GM19193 (cell line): ENCODE data around the gene C1QA.

Source experiments
- POLR2A ChIP-seq: IDR thresholded peaks from 4 replicates; pipeline ENCODE4 v1.6.1; 2011; ENCODE audit not compliant: insufficient read depth, insufficient read length; ENCODE audit errors: extremely low read depth

The C1QA gene

DNA sequence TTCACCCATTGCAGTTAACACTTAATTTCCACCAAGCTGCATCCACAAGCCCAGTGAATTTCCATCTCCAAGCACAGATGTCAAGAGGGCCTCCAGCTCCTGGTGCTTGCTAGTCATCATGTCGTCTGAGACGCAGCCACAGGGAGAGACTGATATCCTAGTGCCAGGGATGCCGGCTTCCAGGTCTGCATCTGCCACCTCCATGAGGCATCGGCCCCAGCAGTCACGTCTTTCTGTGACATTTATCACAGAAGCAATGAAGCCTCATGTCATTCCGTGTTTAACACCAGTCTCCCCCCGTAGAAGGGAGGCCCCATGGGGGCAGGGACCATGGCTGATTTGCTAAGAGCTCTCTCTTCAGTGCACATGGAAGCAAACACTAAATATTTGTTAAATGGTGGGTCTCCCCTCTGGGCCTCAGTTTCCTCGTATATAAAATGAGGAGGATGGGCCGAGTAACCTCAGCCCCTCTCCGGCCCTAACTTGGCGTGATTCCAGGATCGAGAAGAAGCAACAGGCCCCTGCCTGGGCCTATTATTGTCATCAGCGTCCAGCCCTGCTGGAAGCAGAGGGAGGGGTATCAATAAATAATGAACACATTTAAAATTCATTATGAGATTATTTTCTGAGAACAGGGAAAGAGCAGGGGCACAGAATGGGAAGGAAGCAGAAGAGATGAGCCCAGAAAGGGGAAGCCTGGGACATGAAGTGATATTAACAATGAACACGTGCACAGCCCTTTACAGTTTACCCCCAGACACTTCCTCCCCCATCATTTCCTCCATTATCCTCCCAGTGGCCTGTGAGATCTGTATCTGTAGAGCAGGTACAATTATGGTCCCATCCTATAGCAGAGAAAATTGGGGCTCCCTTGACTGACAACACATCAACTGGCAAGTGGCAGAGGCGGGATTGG lies 15.8 kb downstream of the C1QA start:
- no peak for TF ChIP-seq POLR2A

DNA sequence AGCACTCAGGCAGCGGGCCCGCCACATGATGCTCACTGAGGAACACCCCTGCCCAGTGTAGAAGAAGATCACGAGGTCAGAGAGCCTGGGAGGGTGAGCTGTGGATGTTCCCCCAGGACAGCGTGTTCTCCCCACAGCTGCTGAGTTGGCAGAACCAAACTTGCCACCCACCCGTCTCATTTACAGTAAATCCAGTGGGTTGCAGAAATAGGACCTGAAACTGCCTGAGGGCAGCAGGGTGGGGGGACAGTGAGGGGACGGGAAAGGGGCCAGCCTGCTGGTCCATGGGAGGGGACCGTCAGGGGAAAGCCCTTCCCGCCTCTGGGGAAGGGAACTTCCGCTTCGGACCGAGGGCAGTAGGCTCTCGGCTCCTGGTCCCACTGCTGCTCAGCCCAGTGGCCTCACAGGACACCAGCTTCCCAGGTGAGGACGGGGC lies 16.5 kb downstream of the C1QA start, which contains the start of gene C1QB:
TSS of gene C1QB (plus strand) at position 356 of the 436 bp plus-strand sequence. CDS start 6,227 bp downstream, outside the sequence.
- no peak for TF ChIP-seq POLR2A

DNA sequence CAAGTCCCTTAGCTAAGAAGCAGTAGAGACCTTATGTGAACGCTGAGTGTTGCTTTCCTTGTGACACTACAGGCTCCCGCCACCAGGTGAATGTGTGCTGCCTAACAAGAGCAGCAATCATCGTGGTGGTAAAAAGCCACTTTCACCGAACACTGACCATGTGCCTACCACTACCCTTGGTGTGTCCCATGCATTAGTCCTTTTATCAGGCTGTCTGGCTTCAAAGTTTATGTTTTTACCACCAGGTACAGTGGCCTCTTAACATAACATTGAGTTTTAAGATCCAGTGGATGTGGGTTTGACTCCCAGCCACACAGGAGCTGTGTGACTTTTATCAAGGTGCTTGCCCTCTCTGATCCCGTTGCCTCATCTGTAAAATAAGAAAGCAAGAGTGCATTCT lies 18.3 kb downstream of the C1QA start:
- TF ChIP-seq POLR2A = no peak

DNA sequence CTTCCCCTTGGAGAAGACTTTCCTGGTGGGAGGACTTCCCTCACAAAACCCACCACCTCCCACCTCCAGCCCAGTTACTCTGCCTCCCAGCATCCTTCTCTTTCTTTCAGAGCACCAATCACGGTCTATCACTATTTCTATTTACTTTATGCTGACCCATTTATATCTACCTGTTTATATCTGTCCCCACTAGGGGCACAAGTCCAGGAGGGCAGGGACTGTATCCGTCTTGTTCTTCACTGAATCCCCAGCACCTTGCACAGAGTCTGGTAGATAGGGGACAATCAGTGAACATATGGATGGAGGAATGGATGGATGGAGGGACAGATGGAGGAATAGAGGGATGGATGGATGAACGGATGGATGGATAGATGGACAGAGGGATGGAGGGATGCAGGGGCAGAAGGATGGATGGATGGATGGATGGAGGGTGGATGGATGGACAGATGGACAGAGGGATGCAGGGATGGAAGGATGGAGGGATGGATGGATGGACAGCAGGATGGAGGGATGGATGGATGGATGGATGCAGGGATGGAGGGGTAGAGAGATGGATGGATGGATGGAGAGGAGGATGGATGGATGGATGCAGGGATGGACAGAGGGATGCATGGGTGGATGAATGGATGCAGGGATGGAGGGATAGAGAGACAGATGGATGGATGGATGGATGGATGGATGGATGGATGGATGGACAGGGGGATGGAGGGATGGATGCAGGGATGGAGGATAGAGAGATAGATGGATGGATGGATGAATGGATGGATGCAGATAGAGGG lies 22.1 kb downstream of the C1QA start:
- TF ChIP-seq POLR2A = no peak

DNA sequence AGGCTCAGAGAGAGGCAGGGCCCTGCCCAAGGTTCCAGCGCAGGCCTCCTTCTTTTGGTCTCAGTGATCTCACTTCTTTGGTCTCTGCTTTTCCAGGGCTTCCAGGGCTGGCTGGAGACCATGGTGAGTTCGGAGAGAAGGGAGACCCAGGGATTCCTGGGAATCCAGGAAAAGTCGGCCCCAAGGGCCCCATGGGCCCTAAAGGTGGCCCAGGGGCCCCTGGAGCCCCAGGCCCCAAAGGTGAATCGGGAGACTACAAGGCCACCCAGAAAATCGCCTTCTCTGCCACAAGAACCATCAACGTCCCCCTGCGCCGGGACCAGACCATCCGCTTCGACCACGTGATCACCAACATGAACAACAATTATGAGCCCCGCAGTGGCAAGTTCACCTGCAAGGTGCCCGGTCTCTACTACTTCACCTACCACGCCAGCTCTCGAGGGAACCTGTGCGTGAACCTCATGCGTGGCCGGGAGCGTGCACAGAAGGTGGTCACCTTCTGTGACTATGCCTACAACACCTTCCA lies 24.4 kb downstream of the C1QA start:
- TF ChIP-seq POLR2A = no peak

DNA sequence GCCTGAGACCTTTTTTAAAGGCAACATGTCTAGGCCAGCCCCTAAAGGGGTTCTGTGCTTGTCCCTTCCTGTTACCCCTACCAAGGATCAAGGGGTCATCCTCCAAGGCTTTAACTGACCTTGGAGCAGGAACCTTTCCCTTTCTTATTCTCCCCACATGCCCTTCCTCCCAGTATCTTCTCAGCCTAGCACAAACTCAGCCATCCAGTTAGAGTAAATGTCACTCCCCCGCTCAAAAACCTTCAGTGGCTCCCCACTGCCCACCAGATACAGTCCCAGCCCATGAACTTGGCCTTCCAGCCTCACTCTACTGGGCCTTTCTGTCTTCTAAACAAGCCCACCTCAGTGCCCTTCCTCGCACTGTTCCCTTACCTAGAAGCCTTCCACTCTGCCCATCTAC lies 25.5 kb downstream of the C1QA start:
- TF ChIP-seq POLR2A = no peak

DNA sequence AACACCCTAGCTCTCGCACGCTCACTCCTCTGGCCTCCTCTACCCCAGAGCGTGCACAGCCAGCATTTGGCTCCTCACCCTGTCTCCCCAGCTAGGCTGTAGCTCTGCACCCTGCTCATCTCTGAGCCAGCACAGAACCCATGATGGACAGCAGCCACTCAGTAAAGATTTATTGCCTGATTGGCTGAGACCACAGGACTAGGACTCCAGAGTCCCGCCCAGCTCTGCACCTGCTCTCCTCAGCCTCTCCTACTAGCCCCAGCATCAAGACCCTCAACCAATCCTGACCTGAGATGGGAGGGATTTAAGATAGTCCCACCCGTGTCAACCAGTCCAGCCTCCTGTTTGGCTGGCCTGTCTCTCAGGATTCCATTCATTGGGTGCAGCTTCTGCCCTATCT lies 25.9 kb downstream of the C1QA start:
- TF ChIP-seq POLR2A = no peak

DNA sequence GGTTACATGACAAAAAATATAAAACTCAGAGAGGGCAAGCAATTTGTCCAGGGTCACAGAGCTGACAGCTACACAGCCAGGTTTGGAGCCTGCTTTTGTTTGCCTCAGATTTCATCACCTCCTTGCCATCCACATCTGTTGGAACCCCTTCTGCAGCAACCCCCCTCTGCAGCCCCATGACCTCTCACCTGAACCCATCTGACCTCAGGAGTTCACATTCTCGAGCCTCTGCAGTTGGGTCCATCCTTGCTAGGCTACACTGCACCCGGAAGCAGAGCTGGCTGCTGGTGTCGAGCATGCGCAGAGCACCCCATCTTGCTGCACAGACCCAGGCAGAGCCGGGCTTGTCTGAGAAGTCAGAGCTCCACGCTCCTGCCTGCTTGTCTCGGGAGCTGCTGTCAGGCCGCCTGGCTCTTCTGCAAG lies 26.6 kb downstream of the C1QA start:
- TF ChIP-seq POLR2A = no peak

DNA sequence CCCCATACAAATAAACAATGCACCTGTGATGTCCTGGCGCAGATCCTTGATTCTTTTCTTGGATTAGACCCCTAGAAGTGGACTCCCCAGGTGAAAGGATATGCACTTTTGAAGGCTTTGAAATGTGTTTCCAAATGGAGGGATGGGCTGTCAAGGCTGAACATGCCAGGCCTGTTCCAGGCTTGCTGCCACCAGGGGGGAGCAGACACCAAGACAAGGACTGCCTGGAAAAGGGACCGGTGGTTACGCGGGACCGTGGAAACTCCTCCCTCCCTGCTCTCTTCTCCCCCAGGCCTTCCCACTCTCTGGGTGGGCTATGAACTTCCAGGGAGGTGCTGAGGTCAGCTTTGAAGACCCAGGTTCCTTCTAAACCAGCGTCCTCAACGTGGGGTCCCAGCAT lies 29.3 kb downstream of the C1QA start:
- TF ChIP-seq POLR2A = no peak

DNA sequence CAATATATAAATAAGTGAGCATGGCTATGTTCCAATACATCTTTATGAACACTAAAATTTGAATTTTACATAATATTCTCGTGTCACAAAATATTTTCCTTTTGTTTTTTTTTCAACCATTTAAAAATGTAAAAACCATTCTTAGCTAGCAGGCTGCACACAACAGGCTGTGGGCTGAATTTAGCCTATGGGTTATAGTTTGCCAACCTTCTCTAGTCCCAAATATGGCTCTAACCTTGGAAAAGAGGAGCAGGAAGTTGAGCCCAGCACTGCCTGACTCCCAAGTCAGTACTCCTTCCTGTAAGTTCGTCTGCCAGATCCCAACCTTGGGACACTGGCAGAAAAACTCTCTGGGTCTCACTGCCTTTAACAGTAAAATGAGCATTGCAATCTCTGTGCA lies 30.0 kb downstream of the C1QA start:
- no peak for TF ChIP-seq POLR2A

DNA sequence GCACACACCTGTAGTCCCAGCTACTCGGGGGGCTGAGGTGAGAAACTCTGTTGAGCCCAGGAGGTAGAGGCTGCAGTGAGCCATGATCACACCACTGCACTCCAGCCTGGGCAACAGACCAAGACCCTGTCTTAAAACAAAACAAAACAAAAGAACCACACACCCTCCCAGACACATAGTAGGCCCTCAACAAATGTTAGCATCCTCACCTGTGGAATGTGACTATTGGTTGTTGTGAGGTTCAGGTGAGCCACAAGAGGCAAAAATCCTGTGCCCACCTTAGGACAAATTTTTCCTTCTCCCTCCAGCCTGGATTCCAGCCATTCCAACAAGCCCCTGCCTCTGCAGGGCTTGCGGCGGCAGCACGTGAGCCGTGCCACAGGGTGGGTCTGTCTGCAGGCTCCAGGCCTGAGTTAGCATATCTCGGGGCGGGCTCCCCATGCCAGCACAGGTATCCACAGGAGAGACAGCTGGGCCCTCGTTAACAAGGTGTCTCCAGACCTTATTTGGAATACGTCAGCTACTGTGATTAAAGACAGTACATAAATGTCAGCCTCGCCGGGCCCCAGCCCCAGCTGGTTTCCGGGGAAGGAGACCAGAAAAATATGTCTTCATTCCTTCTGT lies 34.0 kb downstream of the C1QA start:
- no peak for TF ChIP-seq POLR2A

DNA sequence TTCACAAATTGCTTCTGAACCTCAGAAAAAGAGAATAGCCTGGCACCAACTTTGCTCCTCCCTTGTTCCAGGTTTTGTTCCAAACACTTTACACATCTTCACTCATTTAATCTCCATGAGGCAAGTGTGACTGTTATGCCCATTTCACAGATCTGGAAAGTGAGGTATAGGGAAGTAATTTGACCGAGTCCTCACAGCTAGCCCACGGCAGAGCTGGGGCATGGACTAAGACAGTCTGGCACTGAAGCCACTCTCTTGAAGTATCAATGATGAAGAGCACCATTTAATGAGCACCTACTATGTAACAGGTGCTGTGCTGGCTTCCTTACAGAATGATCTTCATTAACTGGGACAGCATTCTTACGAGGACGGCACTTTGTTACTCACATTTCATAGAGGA lies 35.6 kb downstream of the C1QA start:
- no peak for TF ChIP-seq POLR2A

DNA sequence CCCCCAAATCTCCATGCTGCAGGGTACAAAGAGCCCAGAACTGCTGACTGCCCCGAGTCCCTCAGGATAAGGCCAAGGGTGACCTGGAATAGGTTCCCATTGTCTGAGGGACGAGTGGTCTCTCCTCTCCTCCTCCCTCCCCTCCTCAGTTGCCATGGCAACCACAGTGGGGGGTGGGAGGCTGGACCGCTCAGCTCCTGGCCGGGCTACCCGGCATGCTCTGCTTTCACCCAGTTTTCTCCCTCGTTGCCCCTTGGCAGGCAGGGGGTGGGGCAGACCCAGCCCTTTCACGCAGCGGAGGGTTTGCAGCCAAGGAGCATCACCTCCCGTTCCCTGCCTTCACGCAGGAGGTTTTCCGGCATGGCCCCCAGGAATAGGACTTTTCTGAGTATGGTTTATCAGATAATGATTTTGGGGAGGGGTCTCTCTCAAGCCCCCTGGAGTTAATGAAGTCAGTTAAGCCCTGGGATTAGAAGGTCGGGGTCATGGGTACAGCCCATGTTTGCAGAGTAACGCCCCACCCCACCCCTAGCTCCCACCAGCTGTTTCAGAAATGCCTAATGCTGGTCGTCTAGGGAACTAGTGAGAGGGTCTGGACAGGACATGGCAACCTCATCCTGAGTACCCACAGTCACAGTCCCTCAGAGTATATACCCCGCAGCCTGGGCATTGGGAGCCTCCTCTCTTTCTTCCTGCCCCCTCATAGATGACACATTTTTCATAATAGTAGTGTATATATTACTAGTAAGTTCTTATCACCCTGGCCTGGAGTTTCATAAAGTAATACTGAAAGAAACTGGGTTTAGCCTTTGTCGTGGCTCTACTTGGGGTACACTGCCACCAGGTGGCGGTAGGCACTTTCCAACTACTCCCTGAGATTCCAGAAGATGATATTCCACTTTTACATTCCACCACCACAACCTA lies 37.3 kb downstream of the C1QA start:
- TF ChIP-seq POLR2A = no peak

DNA sequence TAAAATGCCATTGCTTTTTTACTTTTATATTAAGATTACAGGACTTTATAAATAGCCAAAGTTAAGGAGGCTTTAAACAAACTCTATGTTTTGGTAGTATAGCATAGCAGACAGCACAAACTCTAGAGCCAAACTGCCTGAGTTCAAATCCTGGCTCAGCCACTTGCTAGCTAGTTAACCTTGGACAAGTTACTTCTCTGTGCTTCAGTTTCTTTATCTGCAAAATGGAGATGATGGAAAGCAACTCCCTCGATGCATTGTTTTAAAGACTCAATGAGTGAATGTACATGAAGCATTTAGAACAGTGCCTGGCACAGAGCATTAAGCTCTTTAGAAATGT lies 38.0 kb downstream of the C1QA start:
- TF ChIP-seq POLR2A = no peak

DNA sequence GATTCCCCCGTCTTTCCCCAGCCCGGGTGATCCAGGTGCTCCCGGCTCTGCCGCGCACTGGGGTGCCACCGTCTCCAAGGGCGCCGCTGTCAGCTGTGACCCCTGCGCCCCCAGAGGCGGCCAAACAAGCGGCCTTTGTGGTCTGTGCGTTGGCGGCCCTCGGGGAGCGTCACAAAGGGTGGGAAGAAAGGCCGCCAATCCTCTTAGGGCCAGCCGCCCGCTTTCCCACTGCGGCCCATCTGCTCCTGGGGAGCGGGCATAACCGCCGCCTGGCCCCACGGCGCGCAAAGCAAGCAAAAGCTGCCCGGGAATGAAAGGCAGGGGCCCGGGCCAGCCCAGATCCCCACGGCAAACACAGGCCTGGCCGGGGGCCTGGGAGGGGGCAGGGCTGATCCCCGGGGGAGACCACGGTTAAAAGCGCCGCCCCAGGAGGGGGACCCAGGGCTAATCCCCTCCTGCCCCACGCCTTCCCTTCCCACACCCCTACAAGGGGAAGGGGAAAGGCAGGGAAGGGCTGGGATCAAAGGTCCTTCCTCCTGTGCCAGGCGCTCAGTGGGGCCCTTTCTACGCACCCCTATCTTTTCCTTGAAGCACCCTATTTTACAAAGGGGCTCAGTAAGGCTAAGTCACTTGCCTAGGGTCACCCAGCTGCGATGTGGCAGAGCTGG lies 40.6 kb downstream of the C1QA start:
- no peak for TF ChIP-seq POLR2A
